GM23338 (cell line): Measurements from ENCODE around the gene ADIRF.
"Not testable (repeated sequence)": the region's sequence is repeated elsewhere in the genome, so short reads cannot be mapped to it uniquely, and the experiment has no call there.

Experiments
- CTCF ChIP-seq, 2 experiments: fragments of 200-600 bp in 1 of 2; sonication (generic) in 1 of 2; conservative IDR thresholded peaks; 2 replicates each; pipeline versions ENCODE4 v1.5.1 to v1.6.1; 2016 to 2017; ENCODE audit warnings: antibody characterized with exemption in 2 of 2, low read depth in 2 of 2, mild to moderate bottlenecking in 2 of 2, moderate library complexity in 1 of 2
- EZH2phosphoT487 ChIP-seq: fragments of 200-600 bp; sonication (generic); IDR thresholded peaks from one replicate; pipeline ENCODE4 v1.8.1; 2018; ENCODE audit warnings: antibody characterized with exemption; ENCODE audit not compliant: unreplicated experiment
- POLR2AphosphoS5 ChIP-seq: IDR thresholded peaks from 2 replicates; pipeline ENCODE4 v1.6.1; 2016; ENCODE audit warnings: antibody characterized with exemption, low read depth

- TF ChIP-seq EZH2phosphoT487; CTCF (conservative IDR thresholded peaks at IDR 0.05; ENCODE audit: low read depth in 2 of 2); POLR2AphosphoS5: not testable (repeated sequence)
Observed at GRCh38 chr10:86934162-86934711, 34.0 kb upstream of the ADIRF start.
